ENCODE measurements around the gene TPX2.
A peak's percentile ranks its signal among the peaks of the same experiment; 100 is the strongest.

The TPX2 gene

DNA sequence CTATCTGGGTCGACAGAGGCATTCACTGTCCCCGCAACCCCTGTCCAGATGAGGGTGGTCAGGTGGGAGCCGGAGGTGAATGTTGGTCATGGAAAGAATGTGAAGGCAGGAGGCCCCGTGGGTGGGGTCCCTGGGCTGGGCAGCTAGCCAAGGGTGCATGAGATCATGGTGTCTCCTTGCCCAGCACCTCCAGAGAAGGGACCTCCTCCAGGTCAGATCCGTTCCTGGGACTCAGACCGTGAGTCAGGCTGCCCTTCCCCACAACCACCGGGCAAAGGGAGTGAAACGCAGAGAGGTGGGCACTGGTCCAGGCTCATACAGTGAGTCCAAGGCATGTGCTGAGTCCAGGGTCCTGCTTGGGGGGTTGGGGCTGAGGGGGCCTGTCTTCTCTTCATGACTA, 102.8 kb downstream of the TPX2 start:
- ChIA-PET CTCF (interaction anchor here (0.7 to 3.7 kb wide), 5 partner anchors 10 to 110 kb away, joined by 3 to 17 read pairs (median 3); partner anchors contain the start of gene PDRG1), POLR2A (interaction anchor here (0.6 kb wide), 1 partner anchor 38 kb away, joined by 6 read pairs; no protein-coding TSS in a partner anchor)
- TF ChIP-seq ZFHX2 (tag by site-specific recombination; conservative IDR thresholded peaks at IDR 0.05) = peak; percentile 87
- TF ChIP-seq EGR2 (tag by site-specific recombination; IDR thresholded peaks at IDR 0.05; ENCODE audit: low read depth) = peak; percentile 88
- TF ChIP-seq GLIS2 (tag by site-specific recombination; IDR thresholded peaks at IDR 0.05) = peak; percentile 62
- peak; percentile 26; the same call in 1 of the 2 replicates for TF ChIP-seq HIC1 (tag by site-specific recombination; IDR thresholded peaks at IDR 0.05)
- TF ChIP-seq ZNF23 (tag by site-specific recombination; IDR thresholded peaks at IDR 0.05; ENCODE audit: borderline replicate concordance) = no peak
- no peak for TF ChIP-seq ZNF121 (tag by site-specific recombination; IDR thresholded peaks at IDR 0.05)
- no peak for TF ChIP-seq ZNF426 (tag by site-specific recombination; IDR thresholded peaks at IDR 0.05)
- no peak for TF ChIP-seq ZNF324 (tag by site-specific recombination; IDR thresholded peaks at IDR 0.05)
- no peak for TF ChIP-seq ZNF548 (tag by site-specific recombination; IDR thresholded peaks at IDR 0.05)
- TF ChIP-seq ZBTB20 (tag by site-specific recombination; IDR thresholded peaks at IDR 0.05) = peak; percentile 66; the same call in 1 of the 2 replicates
- TF ChIP-seq ZNF18 (tag by site-specific recombination; IDR thresholded peaks at IDR 0.05) = no peak
- no peak for TF ChIP-seq ZNF302 (tag by site-specific recombination; IDR thresholded peaks at IDR 0.05; ENCODE audit: low read depth)
- peak; percentile 94 for TF ChIP-seq GLIS1 (tag by site-specific recombination; IDR thresholded peaks at IDR 0.05)
- peak; percentile 32 for TF ChIP-seq ZIC2 (tag by site-specific recombination; IDR thresholded peaks at IDR 0.05)
- TF ChIP-seq, protein P1, sequence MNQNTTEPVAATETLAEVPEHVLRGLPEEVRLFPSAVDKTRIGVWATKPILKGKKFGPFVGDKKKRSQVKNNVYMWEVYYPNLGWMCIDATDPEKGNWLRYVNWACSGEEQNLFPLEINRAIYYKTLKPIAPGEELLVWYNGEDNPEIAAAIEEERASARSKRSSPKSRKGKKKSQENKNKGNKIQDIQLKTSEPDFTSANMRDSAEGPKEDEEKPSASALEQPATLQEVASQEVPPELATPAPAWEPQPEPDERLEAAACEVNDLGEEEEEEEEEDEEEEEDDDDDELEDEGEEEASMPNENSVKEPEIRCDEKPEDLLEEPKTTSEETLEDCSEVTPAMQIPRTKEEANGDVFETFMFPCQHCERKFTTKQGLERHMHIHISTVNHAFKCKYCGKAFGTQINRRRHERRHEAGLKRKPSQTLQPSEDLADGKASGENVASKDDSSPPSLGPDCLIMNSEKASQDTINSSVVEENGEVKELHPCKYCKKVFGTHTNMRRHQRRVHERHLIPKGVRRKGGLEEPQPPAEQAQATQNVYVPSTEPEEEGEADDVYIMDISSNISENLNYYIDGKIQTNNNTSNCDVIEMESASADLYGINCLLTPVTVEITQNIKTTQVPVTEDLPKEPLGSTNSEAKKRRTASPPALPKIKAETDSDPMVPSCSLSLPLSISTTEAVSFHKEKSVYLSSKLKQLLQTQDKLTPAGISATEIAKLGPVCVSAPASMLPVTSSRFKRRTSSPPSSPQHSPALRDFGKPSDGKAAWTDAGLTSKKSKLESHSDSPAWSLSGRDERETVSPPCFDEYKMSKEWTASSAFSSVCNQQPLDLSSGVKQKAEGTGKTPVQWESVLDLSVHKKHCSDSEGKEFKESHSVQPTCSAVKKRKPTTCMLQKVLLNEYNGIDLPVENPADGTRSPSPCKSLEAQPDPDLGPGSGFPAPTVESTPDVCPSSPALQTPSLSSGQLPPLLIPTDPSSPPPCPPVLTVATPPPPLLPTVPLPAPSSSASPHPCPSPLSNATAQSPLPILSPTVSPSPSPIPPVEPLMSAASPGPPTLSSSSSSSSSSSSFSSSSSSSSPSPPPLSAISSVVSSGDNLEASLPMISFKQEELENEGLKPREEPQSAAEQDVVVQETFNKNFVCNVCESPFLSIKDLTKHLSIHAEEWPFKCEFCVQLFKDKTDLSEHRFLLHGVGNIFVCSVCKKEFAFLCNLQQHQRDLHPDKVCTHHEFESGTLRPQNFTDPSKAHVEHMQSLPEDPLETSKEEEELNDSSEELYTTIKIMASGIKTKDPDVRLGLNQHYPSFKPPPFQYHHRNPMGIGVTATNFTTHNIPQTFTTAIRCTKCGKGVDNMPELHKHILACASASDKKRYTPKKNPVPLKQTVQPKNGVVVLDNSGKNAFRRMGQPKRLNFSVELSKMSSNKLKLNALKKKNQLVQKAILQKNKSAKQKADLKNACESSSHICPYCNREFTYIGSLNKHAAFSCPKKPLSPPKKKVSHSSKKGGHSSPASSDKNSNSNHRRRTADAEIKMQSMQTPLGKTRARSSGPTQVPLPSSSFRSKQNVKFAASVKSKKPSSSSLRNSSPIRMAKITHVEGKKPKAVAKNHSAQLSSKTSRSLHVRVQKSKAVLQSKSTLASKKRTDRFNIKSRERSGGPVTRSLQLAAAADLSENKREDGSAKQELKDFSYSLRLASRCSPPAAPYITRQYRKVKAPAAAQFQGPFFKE (tag by site-specific recombination; IDR thresholded peaks at IDR 0.05; ENCODE audit: borderline replicate concordance) = no peak
- no peak for TF ChIP-seq ZNF561 (tag by site-specific recombination; IDR thresholded peaks at IDR 0.05; ENCODE audit: borderline replicate concordance)
- TF ChIP-seq ZNF449 (tag by site-specific recombination; IDR thresholded peaks at IDR 0.05) = no peak
- no peak for TF ChIP-seq ZNF398 (tag by site-specific recombination; IDR thresholded peaks at IDR 0.05)
- peak; percentile 68 for TF ChIP-seq KLF1 (tag by site-specific recombination; IDR thresholded peaks at IDR 0.05)
- H3K9me3 ChIP-seq (ENCODE audit: control insufficient read depth, insufficient read depth, low read depth, low read length) = no peaks in the 10 kb centered on the region
- no peak overlapping the region for H3K4me3 ChIP-seq (ENCODE audit: low read depth, low read length)
- no peak overlapping the region for H3K27ac ChIP-seq (ENCODE audit: extremely low read depth, low read depth, low read length)
- no peaks in the 10 kb centered on the region for H3K36me3 ChIP-seq (ENCODE audit: control insufficient read depth in 2 of 2, insufficient read depth in 1 of 2, low read length in 2 of 2)
- no peaks in the 10 kb centered on the region for H3K4me1 ChIP-seq (ENCODE audit: control insufficient read depth, insufficient read depth, low read length)
